GM12801 (cell line): ENCODE measurements around the gene NUP214.

Experiments
- CTCF ChIP-seq: IDR thresholded peaks from one replicate; pipeline ENCODE4 v1.5.1; 2011; ENCODE audit warnings: control low read depth; ENCODE audit not compliant: insufficient read length; ENCODE audit errors: extremely low read depth

The NUP214 gene

GRCh38 chr9:131104016-131104740, 21.2 kb upstream of the NUP214 start:
- no peak for TF ChIP-seq CTCF

GRCh38 chr9:131105952-131106351, 19.4 kb upstream of the NUP214 start:
- TF ChIP-seq CTCF = no peak

GRCh38 chr9:131107760-131108159, 17.6 kb upstream of the NUP214 start:
- TF ChIP-seq CTCF = no peak

GRCh38 chr9:131111186-131111853, 14.1 kb upstream of the NUP214 start:
- no peak for TF ChIP-seq CTCF

GRCh38 chr9:131111854-131112311, 13.5 kb upstream of the NUP214 start:
- TF ChIP-seq CTCF = no peak

- no peak for TF ChIP-seq CTCF
These were observed 12.8 kb upstream of the NUP214 start for GRCh38 chr9:131112374-131113154.

GRCh38 chr9:131113655-131114054, 11.7 kb upstream of the NUP214 start:
- no peak for TF ChIP-seq CTCF
